Choroid plexus epithelial cell (primary cell): ENCODE measurements around the gene GRSF1.
"Not testable (repeated sequence)": the region's sequence is repeated elsewhere in the genome, so short reads cannot be mapped to it uniquely, and the experiment has no call there.

Experiments
- DNase-seq: peaks from one replicate; pipeline ENCODE4 v3.0.0-alpha.2; 2010; ENCODE audit warnings: low read depth
- H3K4me3 ChIP-seq: 2 replicates; pipeline ENCODE4 v1.5.1; 2011; ENCODE audit warnings: low read depth, mild to moderate bottlenecking, control low read depth, low read length, moderate library complexity
- TF ChIP-seq, protein P1 (sequence below): conservative IDR thresholded peaks from 2 replicates; pipeline ENCODE4 v1.5.1; 2011; ENCODE audit warnings: low read depth, mild to moderate bottlenecking, control low read depth, inconsistent platforms, low read length, moderate library complexity

The GRSF1 gene

DNA sequence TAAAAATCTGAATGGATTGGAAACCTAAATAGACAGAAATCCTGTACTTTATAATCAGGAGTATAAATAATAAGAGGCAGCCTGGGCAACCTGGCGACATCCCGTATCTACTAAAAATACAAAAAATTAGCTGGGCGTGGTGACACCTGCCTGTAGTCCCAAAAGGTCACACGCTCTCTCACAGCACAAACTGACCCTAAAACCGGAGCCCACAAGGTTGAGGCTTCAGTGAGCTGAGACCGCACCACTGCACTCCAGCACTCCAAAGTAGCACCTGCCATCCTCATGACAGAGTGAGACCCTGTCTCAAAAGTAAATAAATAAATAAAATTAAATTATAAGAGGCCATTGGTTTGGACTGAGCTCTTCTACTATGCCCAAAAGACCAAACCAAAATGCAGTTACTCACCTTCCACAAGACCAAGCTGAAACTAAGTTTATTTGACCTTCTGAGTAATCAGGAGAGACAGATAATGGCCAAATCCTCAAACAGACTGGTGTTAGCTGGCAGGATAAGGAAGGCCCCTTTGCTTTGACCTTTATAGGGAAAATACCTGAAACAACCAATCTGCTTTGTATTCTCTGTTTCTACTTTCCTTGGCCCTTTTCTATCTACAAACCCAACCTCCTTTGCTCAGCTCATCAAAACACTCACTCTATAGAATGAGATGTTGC is 3.2 kb upstream of the GRSF1 start:
- H3K4me3 ChIP-seq: no peak overlapping the region
- DNase-seq: no peak
- TF ChIP-seq, protein P1, sequence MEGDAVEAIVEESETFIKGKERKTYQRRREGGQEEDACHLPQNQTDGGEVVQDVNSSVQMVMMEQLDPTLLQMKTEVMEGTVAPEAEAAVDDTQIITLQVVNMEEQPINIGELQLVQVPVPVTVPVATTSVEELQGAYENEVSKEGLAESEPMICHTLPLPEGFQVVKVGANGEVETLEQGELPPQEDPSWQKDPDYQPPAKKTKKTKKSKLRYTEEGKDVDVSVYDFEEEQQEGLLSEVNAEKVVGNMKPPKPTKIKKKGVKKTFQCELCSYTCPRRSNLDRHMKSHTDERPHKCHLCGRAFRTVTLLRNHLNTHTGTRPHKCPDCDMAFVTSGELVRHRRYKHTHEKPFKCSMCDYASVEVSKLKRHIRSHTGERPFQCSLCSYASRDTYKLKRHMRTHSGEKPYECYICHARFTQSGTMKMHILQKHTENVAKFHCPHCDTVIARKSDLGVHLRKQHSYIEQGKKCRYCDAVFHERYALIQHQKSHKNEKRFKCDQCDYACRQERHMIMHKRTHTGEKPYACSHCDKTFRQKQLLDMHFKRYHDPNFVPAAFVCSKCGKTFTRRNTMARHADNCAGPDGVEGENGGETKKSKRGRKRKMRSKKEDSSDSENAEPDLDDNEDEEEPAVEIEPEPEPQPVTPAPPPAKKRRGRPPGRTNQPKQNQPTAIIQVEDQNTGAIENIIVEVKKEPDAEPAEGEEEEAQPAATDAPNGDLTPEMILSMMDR: no peak

DNA sequence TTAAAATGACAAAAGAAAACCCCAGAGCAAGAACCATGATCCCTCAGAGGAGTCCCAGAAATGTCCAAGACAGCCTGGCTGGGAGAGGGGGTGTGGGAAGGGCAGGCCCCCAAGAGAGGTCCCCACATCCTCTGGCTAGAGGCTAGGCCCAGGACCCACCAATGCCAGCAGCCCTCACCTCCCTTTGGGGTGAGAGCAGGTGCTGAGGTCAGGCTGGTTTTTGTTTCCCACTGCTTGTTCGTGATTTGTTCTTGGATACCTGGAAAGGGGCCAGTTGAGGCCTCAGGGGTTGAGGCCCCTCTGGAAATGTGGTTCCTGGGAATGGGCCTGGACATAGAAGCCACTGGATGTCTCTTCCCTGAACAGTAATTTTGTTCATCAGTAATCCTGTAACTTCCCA is 2.3 kb upstream of the GRSF1 start:
- TF ChIP-seq, protein P1: no peak
- no peak for DNase-seq
- no peak overlapping the region for H3K4me3 ChIP-seq

DNA sequence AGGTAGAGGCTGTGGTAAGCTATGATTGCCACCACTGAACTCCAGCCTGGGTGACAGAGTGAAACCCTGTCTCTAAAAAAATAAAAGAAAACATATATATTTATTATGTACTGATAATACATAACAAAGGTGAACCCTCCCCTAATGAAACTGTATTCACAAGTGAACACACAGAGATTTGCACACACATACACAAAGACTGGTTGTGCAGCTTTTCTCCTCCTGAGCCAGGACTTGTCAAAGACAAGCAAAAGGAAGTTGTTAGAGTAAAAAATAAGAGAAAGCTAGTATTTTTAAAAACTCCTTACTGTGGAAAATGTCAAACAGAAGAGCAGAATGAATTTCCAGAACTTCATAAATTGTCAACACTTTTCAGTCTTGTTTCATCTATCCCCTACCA is 1.5 kb upstream of the GRSF1 start:
- no peak overlapping the region for H3K4me3 ChIP-seq
- TF ChIP-seq, protein P1: no peak
- DNase-seq: no peak

DNA sequence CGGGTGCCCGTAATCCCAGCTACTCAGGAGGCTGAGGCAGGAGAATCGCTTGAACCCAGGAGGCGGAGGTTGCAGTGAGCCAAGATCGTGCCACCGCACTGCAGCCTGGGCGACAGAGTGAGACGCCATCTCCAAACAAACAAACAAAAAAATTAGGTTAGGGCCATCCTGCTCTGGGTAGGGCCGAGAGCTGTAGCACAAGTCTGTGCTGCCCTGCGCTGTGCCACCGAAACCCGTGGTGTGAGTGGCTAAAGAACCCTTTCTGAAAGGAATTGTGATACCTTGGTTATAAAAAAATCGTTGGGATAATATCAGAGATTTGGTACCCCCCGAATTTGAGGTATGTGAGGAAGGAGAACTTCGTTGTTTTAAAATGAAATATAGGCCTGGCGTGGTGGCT is 941 bp upstream of the GRSF1 start:
- not testable (repeated sequence) for H3K4me3 ChIP-seq, DNase-seq

DNA sequence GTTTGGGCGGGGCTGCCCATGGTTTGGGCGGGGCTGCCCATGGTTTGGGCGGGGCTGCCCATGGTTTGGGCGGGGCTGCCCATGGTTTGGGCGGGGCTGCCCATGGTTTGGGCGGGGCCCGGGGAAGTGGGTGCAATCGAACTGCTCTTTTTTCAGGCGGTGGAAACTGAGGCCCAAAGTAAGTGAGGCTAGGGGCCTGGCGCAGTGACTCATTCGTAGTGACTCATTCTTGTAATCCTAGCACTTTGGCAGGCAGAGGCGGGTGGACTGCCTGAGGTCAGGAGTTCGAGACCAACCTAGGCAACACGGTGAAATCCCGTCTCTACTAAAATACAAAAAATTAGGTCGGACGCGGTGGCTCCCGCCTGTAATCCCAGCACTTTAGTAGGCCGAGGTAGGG is 447 bp upstream of the GRSF1 start:
- DNase-seq: peak; percentile 39
- H3K4me3 ChIP-seq: not testable (repeated sequence)

DNA sequence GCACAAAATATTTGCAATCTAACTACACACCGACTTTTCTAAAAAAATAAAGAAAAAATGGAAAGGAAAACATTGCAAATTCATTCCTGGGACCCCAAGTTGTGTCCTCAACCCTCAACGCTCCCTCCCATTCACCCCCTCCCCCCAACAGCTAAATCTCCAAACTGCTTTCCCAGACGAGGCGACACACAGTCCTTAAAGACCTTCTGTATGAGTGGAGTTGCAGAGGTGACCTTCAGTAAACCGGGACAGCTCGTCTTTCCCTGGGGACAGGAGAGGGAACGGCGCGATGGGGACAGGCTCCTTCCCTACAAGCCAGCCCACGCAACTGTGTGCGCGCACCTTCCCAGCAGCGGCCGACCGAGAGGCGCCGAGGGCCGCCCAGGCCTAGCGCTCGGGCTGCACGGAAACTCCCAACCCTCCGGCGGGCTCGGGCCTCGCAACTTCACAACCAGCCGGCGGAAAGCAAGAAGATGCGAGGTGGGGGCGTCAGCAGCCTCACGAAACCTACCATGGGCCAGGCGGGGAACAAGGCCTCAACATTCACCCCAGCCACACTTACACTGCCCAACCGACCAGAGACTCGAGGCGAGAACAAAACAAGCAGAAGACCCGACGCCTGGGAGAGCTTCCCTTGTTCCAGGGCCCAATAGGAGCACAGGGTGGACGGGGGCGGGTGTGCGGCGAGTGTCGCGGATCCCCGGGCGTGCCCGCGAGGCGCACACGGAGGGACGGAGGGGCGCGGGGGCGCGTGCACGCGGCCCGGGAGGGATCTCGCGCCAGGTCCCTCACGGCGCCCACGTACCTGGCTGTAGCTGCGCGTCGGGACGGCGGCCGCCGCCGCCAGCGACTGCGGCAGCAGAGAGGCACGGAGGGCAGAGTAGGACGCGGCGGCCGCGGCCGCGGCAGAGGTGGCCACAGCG is 763 bp downstream of the GRSF1 start:
- H3K4me3 ChIP-seq: peak overlapping the region; percentile 86
- peak; percentile 59 for DNase-seq
- TF ChIP-seq, protein P1: peak; percentile 12

DNA sequence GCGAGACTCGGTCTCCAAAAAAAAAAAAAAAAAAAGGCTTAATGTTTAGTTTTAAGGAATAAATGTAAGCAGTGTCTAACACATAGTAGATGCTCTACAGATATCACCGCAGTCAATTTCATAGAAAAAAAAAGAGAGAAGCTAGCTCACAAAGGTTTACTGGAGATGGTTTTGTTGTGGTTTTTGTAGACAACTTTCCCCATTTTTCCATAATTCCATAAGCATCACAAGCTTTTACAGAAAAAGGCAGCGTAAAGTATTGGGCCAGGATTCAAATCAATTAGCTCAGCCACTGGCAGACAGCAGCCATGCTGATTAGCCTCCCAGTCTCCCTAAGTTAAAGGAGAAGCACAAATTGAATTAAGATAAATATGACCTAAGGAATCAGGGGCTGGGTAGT is 1.5 kb downstream of the GRSF1 start:
- H3K4me3 ChIP-seq: peak overlapping the region; percentile 86
- DNase-seq: peak; percentile 39
- TF ChIP-seq, protein P1: no peak

DNA sequence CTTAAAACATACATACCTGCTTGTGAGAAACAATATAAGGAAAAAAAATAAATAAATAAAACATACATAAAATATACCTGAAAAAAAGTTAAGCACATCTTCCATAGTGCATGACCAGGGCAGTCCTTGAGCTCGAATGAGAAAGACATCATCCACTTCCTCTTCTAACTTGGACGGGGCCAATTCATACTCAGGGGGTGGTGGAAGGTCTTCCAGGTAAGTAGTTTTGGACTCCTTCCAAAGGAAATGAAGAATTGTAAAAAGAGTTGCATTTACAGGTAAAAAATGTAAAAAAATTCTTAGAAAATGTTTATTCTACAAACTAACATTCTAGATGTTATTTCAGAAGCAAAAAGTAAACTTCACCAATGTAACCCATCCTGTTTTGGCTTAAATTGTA is 3.6 kb downstream of the GRSF1 start:
- DNase-seq: no peak
- TF ChIP-seq, protein P1: no peak
- no peak overlapping the region for H3K4me3 ChIP-seq
